ENCODE results near the gene PRKAG2.

PRKAG2 gene

DNA sequence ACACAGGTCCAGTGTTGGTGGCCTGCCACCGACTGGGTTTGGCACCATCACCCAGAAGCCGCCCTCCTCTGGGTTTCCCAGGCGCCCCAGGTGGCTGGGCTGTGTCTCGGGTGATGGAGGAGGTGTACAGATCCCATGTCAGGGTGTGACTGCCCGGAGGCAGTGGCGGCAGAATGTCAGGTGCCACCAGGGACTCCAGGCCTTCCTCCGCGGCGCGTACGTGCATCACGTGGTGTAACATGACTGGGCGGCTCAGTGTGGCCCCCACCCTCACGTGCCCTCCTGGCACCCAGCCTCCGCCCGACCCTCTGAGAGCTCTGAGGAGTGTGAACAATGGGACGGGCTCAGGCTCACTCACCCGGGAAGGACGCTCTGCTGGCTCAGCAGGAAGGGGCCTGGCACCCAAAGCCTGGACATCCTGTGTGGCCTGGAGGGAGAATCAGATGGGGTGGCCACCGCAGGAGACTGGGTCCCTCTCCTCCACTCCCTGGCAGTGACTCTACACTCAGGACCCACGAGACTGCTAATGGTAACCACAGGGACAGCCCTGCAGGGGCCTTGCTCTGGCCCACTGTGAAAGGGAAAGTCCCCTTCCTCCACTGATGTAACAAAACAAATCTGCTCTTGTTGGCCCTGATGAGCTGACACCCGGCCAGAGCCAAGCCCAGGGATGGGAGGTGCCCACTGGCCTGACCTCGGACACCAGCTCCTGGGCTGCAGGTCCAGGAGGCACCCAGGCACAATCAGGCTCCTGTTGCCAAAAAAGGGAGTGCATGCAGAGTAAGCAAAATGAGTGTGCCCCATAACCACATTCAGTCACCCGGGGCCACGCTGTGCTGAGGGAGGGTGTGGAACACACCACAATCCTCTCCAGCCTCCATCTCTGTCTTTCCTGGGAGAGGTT lies 164.8 kb downstream of the PRKAG2 start:
- no peak overlapping the region for H3K4me3 ChIP-seq (ENCODE audit: low read depth, low read length)
- DNase-seq (ENCODE audit: low read depth) = no peak

DNA sequence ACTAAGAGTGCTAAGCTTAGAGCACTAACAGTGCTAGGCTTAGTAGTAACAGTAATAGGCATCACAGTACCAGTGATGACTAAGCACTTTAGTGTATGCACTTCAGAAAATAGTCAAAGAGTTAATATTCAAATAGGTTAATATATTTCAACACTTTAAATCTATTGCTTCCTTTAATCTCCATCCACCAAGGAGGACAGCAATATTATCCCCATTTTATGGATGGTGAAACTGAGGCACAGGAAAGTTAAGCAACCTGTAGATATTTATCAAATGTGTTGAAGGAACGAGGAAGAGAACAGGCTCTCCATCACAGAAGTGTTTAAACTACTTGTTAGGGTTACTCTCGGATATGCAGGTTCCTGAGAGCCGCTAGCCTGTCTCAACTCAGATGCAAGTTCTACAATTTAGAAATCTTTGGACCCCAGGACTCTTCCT lies 165.5 kb downstream of the PRKAG2 start:
- no peak for DNase-seq (ENCODE audit: low read depth)
- H3K4me3 ChIP-seq (ENCODE audit: low read depth, low read length) = no peak overlapping the region

DNA sequence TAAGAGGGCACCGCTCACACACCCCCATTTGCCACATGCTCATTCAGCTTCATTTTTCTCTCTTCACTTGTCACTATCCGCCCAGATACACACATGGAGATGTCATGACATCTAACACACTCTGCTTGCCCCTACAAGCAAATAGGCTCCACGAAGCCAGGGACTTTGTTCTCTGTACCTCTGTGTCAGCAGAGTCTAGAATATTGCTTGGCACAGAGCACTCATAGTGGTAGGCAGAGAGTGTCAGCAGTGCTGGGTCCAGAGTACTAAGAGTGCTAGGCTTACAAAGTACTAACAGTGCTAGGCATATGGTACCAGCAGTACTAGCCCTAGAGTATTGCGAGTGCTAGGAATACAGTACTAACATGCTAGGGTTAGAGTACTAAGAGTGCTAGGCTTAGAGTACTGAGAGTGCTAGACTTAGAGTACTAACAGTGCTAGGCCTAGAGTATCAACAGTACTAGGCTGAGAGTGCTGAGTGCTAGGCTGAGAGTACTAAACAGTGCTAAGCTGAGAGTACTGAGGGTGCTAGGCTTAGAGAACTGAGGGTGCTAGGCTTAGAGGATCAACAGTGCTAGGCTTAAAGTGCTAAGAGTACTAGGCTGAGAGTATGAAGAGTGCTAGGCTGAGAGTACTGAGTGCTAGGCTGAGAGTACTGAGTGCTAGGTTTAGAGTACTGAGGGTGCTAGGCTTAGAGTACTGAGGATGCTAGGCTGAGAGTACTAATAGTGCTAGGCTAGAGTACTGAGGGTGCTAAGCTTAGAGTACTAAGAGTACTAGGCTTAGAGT lies 166.1 kb downstream of the PRKAG2 start:
- DNase-seq (ENCODE audit: low read depth) = no peak
- no peak overlapping the region for H3K4me3 ChIP-seq (ENCODE audit: low read depth, low read length)

DNA sequence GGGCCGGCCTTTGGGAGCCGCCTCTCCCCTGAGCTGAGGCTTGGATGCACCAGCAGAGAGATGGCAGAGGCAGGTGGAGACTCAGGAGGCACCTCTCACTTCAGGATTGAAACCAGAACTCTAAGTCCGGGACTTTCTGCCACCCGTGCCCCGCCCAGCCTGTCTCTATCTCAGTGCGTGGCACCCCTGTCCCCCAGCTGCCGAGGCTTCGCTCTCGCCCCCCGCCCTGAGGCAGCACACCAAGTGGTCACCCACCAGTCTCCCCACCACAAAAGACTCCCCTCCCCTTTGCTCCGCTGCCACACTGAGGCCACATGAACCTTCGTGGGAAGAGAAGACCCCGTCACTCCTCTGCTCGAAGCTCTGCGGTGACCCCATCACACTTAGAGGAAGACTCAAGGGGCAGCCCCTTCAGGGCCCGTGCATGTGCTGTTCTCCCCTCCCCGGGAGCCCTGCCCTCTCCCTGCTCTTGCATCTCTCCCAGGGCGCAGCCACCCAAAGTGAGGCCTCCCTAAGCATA lies 166.7 kb downstream of the PRKAG2 start:
- H3K4me3 ChIP-seq (ENCODE audit: low read depth, low read length) = no peak overlapping the region

DNA sequence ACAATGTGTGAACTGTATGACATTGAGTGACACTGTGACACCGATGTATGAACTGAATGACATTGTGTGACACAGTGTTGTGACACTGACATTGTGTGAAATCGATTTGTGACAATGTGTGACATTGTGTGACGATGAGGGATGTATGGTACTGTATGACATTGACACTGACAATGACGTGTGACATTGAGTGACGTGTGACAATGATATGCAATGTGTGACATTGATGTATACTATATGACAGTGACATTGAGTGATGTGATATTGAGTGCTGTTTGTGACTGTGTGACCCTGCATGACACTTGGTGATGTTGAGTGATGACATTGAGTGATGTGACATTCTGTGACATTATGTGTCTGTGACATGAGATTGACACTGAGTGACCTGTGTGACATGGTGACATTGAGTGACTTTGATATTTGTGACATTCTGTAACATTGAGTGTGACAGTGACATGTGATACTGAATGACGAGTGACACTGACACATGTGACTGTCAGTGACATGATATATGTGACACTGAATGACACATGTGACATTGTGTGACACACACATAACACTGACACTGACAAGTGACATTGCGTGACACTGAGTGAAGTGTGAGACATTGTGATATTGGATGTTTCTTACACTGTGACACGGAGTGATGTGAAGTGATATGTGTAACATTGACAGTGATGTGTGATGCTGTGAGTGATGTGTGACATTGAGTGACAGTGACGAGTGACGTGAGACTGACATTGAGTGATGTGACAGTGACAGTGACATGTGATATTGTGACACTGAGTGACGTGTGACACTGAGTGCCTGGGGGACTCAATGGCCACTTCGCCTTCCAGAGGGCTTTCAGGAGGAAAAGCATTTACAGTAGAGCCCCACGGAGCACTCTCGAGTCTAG lies 167.5 kb downstream of the PRKAG2 start:
- no peak for DNase-seq (ENCODE audit: low read depth)
- no peak overlapping the region for H3K4me3 ChIP-seq (ENCODE audit: low read depth, low read length)

More for the DNA sequence above, 166.7 kb downstream of the PRKAG2 start:
- DNase-seq (ENCODE audit: low read depth) = no peak

DNA sequence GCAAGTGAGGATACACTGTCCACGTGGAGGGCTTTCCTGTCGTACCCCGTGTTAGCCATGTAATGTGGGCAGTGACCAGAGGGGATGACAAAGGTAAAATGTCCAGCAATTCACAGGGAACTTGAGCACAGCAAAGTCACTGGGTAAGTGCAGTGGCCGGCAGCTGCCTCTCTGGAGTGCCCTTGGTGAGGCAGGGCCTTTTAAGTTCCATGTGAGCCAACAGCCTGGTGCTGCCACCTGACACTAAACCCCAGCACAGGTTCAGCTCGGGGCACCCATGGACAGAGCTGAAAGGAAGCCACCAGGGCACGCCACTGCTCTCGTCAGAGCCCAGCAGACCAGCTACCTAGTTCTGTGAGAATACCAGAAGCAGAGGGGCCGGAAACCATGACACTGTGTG lies 168.3 kb downstream of the PRKAG2 start:
- DNase-seq (ENCODE audit: low read depth) = no peak
- H3K4me3 ChIP-seq (ENCODE audit: low read depth, low read length) = no peak overlapping the region

DNA sequence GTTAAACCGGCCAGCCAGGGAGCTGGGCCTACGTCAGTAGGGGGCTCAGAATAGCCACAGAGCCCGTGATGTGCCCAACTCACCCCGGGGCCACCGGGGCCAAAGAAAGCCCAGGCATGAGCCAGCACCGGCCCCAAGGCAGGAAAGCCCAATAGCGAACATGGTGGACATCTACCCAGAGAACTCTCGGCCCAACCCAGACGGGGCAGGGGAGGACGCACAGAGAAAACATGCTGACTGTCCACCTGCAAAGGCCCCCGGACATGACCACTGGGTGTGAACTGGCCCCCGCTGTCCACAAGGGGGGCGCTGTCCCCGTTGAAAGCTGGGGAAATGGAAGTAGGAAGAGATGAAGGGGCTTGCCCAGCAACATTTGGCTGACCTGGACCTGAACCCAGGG lies 169.2 kb downstream of the PRKAG2 start:
- no peak overlapping the region for H3K4me3 ChIP-seq (ENCODE audit: low read depth, low read length)
- no peak for DNase-seq (ENCODE audit: low read depth)

DNA sequence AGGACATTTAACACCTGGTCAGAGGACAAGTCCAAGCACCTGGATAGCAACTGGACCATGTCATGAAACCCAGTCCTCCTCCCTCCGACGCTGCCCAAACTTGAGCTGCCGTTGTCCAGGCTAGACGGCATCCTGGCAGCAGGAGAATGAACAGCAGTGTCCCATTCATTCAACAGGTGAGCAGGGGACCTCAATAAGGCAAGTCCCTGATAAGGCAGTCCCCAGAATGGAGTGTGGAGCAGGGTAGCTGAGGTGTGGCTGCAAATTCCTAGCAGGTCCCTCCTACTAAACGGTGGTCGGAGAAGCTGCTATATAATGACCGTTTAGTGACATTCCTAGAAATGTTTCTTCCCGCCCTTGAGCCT lies 169.8 kb downstream of the PRKAG2 start:
- DNase-seq (ENCODE audit: low read depth) = no peak
- no peak overlapping the region for H3K4me3 ChIP-seq (ENCODE audit: low read depth, low read length)

DNA sequence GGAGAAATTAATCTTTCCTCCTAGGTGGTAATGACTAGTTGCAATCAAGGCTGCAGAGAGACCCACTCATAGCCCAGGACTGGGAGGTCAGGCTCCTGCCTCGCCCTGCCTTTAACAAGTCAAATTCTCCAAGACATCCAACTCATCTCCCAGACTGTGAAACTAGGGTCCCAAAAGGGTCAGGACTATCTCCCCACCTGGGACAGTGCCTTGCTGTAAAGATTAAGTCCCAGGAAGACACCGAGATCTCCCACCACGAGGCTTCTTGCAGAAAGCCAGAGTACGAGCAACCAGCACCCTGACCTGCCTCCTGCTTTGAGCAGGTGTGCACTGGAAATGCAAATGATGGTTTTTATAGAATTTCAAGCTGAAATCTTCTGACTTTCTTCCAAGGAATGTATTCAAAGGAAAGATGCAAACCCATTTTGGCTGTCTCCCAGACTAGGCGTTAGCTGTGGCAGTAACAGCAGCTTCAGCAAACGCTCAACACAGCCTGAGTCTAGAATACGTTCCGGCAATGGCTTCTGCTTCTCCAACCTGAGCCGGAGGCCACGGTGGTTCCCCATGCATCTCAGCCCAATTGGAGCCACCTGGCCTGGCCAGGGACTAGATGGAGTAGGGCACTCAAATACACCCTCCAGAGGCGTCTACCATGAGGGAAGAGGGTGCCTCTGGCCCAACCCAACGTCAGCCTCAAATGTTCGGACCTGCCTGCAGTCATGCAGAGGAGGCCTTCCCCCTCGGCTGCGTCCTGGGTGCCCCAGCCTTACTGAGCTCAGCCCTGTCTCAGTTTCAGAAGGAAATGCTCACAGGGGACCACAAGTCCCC lies 170.4 kb downstream of the PRKAG2 start:
- DNase-seq (ENCODE audit: low read depth) = no peak
- no peak overlapping the region for H3K4me3 ChIP-seq (ENCODE audit: low read depth, low read length)

DNA sequence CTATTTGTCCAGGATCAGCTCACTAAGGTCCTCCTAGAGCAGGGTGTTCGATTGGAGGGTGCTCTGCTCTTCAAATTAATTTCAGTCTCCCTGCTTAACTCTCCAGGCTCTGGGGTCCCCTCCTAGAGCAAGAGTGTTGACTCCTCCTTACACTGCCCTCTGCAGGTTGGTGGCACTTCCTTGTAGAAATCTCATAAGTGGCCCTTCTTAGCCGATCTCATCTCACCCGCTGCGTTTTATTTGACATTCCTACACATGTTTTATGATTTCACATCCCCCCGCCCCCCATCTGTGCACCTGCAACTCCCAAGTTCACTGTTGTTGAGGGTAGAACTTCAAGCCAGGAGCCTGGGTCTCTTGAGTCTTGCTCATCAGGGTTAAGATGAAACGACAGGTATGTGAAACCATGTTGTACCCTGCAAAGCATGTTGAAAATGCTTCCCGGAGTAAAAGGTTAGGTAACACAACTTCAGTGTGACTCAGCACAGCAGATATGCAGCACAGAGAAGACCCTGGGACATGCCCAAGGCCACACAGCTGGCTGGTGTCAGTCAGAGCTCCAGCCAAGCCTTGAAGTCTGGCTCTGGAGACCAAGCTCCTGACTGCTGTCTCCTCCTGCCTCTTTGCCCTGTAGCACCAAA lies 171.2 kb downstream of the PRKAG2 start:
- no peak for DNase-seq (ENCODE audit: low read depth)
- H3K4me3 ChIP-seq (ENCODE audit: low read depth, low read length) = no peak overlapping the region

DNA sequence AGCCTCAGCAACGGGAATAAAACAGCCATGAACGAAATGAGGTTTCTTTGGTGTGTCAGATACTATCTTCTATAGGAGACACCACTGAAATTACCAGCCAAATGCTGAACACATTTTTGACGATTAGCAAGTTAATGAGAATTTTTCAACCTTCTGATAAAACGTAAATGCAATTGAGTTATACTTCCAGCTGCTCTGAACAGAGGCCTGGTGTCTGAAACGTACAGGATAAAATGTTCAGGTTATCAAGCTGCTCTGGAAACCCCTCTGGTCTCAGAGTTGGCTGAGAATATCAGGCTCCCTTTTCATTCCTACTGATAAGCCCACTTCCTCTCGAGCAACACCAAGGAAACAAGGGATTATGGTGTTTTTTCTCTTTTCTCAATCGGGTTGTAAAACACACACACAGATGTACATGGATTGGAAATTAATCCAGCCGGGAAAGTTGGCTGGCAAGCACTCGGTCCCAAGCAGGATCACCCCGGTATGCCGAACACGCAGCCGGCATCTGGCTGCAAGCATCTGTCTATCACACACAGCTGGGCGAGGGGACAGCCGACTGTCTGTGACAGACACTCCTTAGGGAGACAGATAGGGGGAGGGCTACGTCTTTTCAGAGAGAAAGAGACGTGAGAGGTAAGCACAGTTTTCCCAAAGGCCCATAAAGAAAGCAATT lies 171.8 kb downstream of the PRKAG2 start:
- H3K4me3 ChIP-seq (ENCODE audit: low read depth, low read length) = no peak overlapping the region
- DNase-seq (ENCODE audit: low read depth) = no peak

DNA sequence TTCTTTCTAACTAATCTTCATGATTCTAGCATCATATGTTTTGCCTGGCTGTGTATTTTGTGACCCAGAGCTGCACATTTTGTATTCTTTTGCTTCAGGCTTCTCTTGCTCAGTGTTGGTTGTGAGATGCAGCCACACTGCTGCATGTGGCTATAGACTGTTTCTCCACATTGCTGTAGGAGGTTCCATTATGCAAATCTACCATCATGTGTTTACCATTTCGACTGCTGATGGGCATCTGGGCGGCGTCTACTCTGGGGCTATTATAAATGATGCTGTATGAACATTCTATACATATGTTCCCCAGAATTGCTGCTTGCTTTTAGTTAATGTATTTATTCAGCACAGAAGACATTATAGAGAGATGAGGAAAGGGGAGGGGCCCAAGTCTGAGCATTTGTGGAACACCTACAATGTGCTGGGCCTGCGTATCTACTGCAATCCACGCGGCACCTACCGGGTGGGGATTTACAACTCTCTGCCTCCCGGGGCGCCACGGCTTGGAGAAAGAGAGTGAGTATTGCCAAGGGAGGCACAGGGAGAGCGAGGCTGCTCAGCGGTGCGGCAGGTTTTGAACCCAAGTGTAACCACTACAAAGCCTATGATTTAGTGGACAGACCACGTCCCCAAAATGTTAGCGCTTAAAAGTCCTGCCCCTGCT lies 172.5 kb downstream of the PRKAG2 start:
- H3K4me3 ChIP-seq (ENCODE audit: low read depth, low read length) = no peak overlapping the region
- no peak for DNase-seq (ENCODE audit: low read depth)

DNA sequence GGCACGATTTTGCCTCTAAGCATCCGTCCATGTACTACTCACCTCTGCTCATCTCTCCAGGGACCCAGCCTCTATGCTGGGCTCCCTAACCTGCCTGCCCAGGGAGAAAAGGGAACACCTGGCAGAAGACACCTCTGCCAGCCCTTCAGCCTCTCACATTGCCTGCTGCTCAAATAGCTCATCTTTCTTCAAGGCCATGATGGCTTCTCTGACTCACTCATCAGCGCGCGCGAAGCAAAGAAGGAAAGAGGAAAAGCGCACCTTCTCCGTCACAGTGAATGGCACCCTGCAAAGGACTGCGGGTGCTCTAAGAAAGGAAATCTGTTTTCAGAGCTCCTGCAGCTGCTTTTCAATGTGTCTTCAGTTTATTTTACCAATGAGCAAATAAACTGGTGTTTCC lies 174.0 kb downstream of the PRKAG2 start:
- no peak for DNase-seq (ENCODE audit: low read depth)
- no peak overlapping the region for H3K4me3 ChIP-seq (ENCODE audit: low read depth, low read length)

DNA sequence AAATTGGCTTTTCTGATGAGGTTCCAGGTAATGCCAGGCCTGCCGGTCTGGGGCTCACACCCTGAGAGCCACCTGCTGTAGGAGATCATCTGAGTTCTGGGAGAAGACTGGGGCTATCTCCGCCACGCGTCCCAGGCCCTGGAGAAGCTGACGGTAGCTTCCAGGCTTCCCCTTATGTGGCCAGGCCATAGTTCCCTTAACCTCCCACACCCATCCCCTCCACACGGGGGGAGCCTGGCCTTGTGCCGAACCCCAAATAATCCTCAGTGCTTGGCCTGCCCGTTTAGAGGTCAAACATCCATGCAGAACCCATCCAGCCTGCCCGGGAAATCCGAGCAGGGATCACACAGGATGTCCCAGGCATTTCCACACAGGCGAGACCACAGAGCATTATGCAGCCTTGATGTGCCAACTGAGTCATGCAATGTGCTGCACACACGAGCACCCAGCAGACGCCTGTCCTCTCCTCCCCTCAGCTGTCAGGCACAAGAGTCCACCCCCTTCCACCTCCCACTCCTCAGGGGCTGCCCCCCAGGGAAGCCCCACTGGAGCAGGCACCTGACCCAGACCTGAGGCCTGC lies 176.2 kb downstream of the PRKAG2 start:
- DNase-seq (ENCODE audit: low read depth) = peak; percentile 48
- no peak overlapping the region for H3K4me3 ChIP-seq (ENCODE audit: low read depth, low read length)

DNA sequence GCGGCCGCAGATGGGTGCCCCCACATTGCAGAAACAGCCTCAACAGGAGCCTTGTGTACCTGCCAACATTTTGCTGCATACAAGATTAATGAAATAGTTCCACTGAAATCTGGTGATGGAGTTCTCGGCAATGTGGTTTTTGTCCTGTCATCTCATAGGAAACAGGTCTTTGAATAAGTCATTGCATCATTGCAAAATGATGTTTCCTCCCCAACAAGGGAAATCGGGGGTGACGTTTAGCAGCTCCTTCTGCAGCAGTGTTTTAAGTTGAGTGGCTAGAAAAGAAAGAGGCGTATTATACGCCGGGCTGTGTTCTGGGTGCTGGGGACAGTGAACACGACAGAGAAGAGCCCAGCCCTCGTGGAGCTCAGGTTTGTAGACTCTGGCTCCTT lies 177.0 kb downstream of the PRKAG2 start:
- peak; percentile 53 for DNase-seq (ENCODE audit: low read depth)
- H3K4me3 ChIP-seq (ENCODE audit: low read depth, low read length) = no peak overlapping the region

DNA sequence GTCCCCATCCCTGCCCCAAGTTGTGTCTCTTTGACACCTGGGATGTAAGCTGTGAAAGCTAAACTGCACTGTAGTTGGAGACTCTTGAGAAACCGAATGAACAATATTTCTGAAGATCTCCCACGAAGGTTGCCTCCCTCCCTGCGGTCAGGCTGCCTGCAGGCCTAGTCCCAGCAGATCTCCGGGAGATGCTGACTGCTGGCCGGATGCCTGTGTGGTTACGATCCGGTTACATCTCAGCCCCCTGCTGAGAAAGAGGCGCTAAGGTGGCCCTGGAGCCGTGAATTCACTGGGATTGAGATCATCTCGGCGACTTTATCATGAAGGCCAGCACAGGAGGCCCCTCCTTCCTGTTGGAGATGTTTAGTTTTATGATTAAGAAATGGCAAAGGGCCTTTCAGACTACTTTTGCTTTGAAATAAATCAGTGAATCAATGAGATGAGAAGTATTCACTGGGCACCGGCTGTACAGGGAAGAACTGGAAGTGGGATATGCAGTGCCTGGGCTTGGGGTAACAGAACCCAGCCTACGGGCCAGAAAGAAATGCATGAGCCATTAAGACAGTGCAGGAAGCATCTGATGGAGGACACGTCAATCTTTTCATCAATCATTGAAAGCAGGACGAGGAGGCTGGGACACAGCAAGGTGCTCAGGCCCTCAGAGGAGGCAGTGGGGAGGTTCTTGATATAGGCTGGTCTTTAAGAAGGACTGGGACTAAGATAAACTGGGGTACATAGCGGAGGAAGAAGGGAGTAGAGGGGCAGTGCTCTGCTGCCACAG lies 177.6 kb downstream of the PRKAG2 start:
- DNase-seq (ENCODE audit: low read depth) = peak; percentile 98

More for the DNA sequence above, 177.6 kb downstream of the PRKAG2 start:
- H3K4me3 ChIP-seq (ENCODE audit: low read depth, low read length) = no peak overlapping the region

Measured in skeletal muscle cell (primary cell).